ENCODE results near the gene GOLGB1.

GOLGB1 gene

DNA sequence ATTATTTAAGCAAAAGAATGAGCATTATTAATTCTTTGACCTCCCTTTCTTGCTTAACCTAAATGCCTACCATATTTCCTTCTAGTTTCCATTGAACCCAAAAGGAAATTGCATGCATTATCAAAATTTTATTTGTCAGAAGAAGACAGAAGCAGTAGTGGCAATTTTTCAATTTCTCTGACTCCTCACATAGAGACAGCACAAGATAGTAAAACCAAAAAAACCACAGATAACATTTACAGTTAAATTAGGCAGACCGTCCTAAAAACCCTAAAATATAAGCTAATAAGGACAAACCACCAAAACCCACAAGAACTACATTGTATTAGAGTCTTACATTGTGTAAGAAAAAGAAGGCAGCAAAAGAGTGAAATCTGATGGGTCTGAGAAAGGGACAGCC lies 27.1 kb downstream of the GOLGB1 start:
- no peak for FAIRE-seq
- no peak for DNase-seq (ENCODE audit: insufficient read length, low spot score)
- no peak for TF ChIP-seq SPI1 (IDR thresholded peaks at IDR 0.05; ENCODE audit: low read depth, low read length)
- TF ChIP-seq POLR2A (IDR thresholded peaks at IDR 0.05; ENCODE audit: low read depth, low read length): no peak
- no peak for TF ChIP-seq POU2F2 (IDR thresholded peaks at IDR 0.05; ENCODE audit: low read depth, low read length)
- TF ChIP-seq PAX5 (IDR thresholded peaks at IDR 0.05; ENCODE audit: insufficient read depth, low read length, severe bottlenecking): no peak
- no peak for TF ChIP-seq POLR2AphosphoS5 (IDR thresholded peaks at IDR 0.05; ENCODE audit: low read depth, low read length)
- TF ChIP-seq TAF1 (IDR thresholded peaks at IDR 0.05; ENCODE audit: low read depth, low read length): no peak

DNA sequence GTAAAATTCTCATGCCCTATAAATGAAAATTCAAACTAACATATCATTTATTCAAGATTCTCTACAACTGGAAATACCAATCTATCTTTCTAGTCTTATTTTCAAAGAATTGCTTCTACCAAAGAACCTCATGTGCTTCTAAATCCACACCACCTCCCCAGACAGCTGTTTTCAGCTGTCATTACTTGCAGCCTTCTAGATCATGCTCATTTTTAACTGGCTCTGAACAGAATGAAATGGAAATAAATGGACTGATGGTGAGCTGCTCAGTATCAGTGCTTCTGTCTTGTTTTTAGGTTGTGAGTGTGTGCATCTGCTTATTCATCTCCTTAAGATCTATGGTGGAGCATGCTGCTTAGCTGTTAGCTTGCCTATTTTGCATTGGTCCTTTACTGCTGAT lies 29.4 kb downstream of the GOLGB1 start:
- FAIRE-seq (no peak), DNase-seq (ENCODE audit: insufficient read length, low spot score) (no peak)
- no peak for TF ChIP-seq PAX5 (IDR thresholded peaks at IDR 0.05; ENCODE audit: insufficient read depth, low read length, severe bottlenecking)
- no peak for TF ChIP-seq POLR2A (IDR thresholded peaks at IDR 0.05; ENCODE audit: low read depth, low read length)
- TF ChIP-seq TAF1 (IDR thresholded peaks at IDR 0.05; ENCODE audit: low read depth, low read length): no peak
- TF ChIP-seq POU2F2 (IDR thresholded peaks at IDR 0.05; ENCODE audit: low read depth, low read length): no peak
- TF ChIP-seq SPI1 (IDR thresholded peaks at IDR 0.05; ENCODE audit: low read depth, low read length): no peak
- TF ChIP-seq POLR2AphosphoS5 (IDR thresholded peaks at IDR 0.05; ENCODE audit: low read depth, low read length): no peak

GRCh38 chr3:121719423-121719822 lies 30.1 kb downstream of the GOLGB1 start:
- FAIRE-seq (no peak), DNase-seq (ENCODE audit: insufficient read length, low spot score) (no peak)
- TF ChIP-seq POLR2A (IDR thresholded peaks at IDR 0.05; ENCODE audit: low read depth, low read length): no peak
- no peak for TF ChIP-seq POLR2AphosphoS5 (IDR thresholded peaks at IDR 0.05; ENCODE audit: low read depth, low read length)
- TF ChIP-seq PAX5 (IDR thresholded peaks at IDR 0.05; ENCODE audit: insufficient read depth, low read length, severe bottlenecking): no peak
- TF ChIP-seq SPI1 (IDR thresholded peaks at IDR 0.05; ENCODE audit: low read depth, low read length): no peak
- no peak for TF ChIP-seq TAF1 (IDR thresholded peaks at IDR 0.05; ENCODE audit: low read depth, low read length)
- no peak for TF ChIP-seq POU2F2 (IDR thresholded peaks at IDR 0.05; ENCODE audit: low read depth, low read length)

DNA sequence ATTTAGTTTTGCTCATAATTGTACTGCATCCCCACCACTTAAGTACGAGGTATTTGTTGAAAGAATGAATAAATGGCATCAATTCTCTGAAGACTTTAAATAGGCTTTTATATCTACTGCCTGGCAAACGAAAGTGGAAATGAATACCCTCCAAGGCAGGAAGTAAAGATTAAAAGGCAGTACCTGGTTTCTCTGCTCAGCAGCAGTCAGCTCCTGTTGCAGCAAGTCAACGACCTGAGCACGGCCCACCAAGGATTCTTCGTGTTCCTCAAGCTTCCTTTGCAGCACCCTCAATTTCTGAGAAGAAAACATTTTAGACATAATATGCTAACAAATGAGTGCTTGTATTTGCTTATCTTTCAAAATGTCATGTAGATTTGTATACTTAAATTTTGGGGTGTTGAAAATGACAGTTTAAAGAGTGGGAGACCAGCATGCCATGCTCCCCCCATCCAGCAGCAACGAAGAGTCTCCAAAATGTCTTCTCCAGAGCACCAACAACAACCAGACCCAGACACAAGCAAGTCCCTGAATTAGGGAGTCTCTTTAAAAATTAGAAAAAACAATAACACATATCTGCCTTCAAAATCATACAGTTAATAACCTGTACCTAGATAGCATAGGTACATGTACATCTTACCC lies 31.2 kb downstream of the GOLGB1 start:
- no peak for DNase-seq (ENCODE audit: insufficient read length, low spot score)
- no peak for TF ChIP-seq POU2F2 (IDR thresholded peaks at IDR 0.05; ENCODE audit: low read depth, low read length)
- TF ChIP-seq SPI1 (IDR thresholded peaks at IDR 0.05; ENCODE audit: low read depth, low read length): no peak
- no peak for TF ChIP-seq POLR2AphosphoS5 (IDR thresholded peaks at IDR 0.05; ENCODE audit: low read depth, low read length)
- no peak for TF ChIP-seq TAF1 (IDR thresholded peaks at IDR 0.05; ENCODE audit: low read depth, low read length)
- no peak for TF ChIP-seq PAX5 (IDR thresholded peaks at IDR 0.05; ENCODE audit: insufficient read depth, low read length, severe bottlenecking)
- TF ChIP-seq POLR2A (IDR thresholded peaks at IDR 0.05; ENCODE audit: low read depth, low read length): no peak
- no peak for FAIRE-seq

GRCh38 chr3:121710347-121710746 lies 39.2 kb downstream of the GOLGB1 start:
- TF ChIP-seq TAF1 (IDR thresholded peaks at IDR 0.05; ENCODE audit: low read depth, low read length) (no peak), POLR2A (IDR thresholded peaks at IDR 0.05; ENCODE audit: low read depth, low read length) (no peak), POU2F2 (IDR thresholded peaks at IDR 0.05; ENCODE audit: low read depth, low read length) (no peak), PAX5 (IDR thresholded peaks at IDR 0.05; ENCODE audit: insufficient read depth, low read length, severe bottlenecking) (no peak), SPI1 (IDR thresholded peaks at IDR 0.05; ENCODE audit: low read depth, low read length) (no peak), POLR2AphosphoS5 (IDR thresholded peaks at IDR 0.05; ENCODE audit: low read depth, low read length) (no peak)
- FAIRE-seq: no peak
- DNase-seq (ENCODE audit: insufficient read length, low spot score): no peak

DNA sequence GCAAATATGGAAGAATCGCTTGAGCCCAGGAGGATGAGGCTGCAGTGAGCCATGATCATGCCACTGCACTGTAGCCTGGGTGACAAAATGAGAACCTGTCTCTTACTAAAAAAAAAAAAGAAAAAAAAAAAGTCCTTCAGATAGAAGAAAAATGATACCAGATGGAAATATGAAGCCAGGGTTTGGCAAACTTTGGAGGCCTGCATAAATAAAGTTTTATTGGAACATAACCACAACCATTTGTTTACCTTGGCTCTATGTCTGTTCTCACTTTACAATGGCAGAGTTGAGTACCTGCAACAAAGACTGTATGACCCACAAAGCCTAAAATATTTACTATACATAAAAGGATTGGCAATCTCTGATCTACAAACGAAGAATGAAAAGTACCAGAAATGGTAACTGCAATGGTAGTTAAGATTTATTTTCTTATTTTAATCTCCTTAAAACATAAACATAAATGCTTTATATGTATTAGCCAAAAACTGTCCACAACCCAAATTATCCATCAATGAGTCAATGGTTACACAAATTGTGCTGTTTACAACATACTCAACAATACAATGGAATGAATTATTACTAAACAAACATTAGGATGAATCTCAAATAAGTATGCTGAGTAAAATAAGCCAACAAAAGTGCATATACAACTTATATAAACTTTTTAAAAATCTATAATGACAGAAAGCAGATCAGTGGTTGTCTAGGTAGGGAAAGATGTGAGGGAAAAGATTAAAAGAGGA lies 41.8 kb downstream of the GOLGB1 start:
- DNase-seq (ENCODE audit: insufficient read length, low spot score) (no peak), FAIRE-seq (no peak)
- no peak for TF ChIP-seq PAX5 (IDR thresholded peaks at IDR 0.05; ENCODE audit: insufficient read depth, low read length, severe bottlenecking)
- no peak for TF ChIP-seq TAF1 (IDR thresholded peaks at IDR 0.05; ENCODE audit: low read depth, low read length)
- no peak for TF ChIP-seq SPI1 (IDR thresholded peaks at IDR 0.05; ENCODE audit: low read depth, low read length)
- no peak for TF ChIP-seq POU2F2 (IDR thresholded peaks at IDR 0.05; ENCODE audit: low read depth, low read length)
- TF ChIP-seq POLR2A (IDR thresholded peaks at IDR 0.05; ENCODE audit: low read depth, low read length): no peak
- no peak for TF ChIP-seq POLR2AphosphoS5 (IDR thresholded peaks at IDR 0.05; ENCODE audit: low read depth, low read length)

- DNase-seq (ENCODE audit: insufficient read length, low spot score) (no peak), FAIRE-seq (no peak)
- TF ChIP-seq PAX5 (IDR thresholded peaks at IDR 0.05; ENCODE audit: insufficient read depth, low read length, severe bottlenecking): no peak
- no peak for TF ChIP-seq POLR2AphosphoS5 (IDR thresholded peaks at IDR 0.05; ENCODE audit: low read depth, low read length)
- no peak for TF ChIP-seq POU2F2 (IDR thresholded peaks at IDR 0.05; ENCODE audit: low read depth, low read length)
- TF ChIP-seq TAF1 (IDR thresholded peaks at IDR 0.05; ENCODE audit: low read depth, low read length): no peak
- TF ChIP-seq POLR2A (IDR thresholded peaks at IDR 0.05; ENCODE audit: low read depth, low read length): no peak
- TF ChIP-seq SPI1 (IDR thresholded peaks at IDR 0.05; ENCODE audit: low read depth, low read length): no peak
These were observed 44.0 kb downstream of the GOLGB1 start for GRCh38 chr3:121705541-121705940.

DNA sequence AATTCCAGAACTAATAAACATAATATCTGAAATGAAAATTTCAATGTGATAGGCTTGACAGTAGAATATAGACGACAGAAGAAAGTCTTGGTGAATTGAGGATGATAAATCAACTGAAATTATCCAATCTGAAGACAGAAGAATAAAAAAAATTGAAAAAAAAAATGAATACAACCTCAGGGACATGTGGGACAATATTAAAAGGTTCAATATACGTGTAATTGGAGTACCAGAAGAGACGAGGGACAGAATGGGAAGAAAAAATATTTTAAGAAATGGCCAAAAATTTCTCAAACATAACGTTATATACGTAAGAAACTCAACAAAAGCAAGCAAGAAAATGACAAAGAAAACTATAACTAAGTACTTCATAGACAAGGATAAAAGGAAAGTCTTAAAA lies 45.6 kb downstream of the GOLGB1 start:
- FAIRE-seq (no peak), DNase-seq (ENCODE audit: insufficient read length, low spot score) (no peak)
- TF ChIP-seq POLR2A (IDR thresholded peaks at IDR 0.05; ENCODE audit: low read depth, low read length) (no peak), POU2F2 (IDR thresholded peaks at IDR 0.05; ENCODE audit: low read depth, low read length) (no peak), SPI1 (IDR thresholded peaks at IDR 0.05; ENCODE audit: low read depth, low read length) (no peak), POLR2AphosphoS5 (IDR thresholded peaks at IDR 0.05; ENCODE audit: low read depth, low read length) (no peak), TAF1 (IDR thresholded peaks at IDR 0.05; ENCODE audit: low read depth, low read length) (no peak), PAX5 (IDR thresholded peaks at IDR 0.05; ENCODE audit: insufficient read depth, low read length, severe bottlenecking) (no peak)

- FAIRE-seq (no peak), DNase-seq (ENCODE audit: insufficient read length, low spot score) (no peak)
- TF ChIP-seq PAX5 (IDR thresholded peaks at IDR 0.05; ENCODE audit: insufficient read depth, low read length, severe bottlenecking) (no peak), POLR2AphosphoS5 (IDR thresholded peaks at IDR 0.05; ENCODE audit: low read depth, low read length) (no peak), SPI1 (IDR thresholded peaks at IDR 0.05; ENCODE audit: low read depth, low read length) (no peak), POLR2A (IDR thresholded peaks at IDR 0.05; ENCODE audit: low read depth, low read length) (no peak), POU2F2 (IDR thresholded peaks at IDR 0.05; ENCODE audit: low read depth, low read length) (no peak), TAF1 (IDR thresholded peaks at IDR 0.05; ENCODE audit: low read depth, low read length) (no peak)
These were observed 50.6 kb downstream of the GOLGB1 start for GRCh38 chr3:121698901-121699300.
